Neuronal stem cell (in vitro differentiated cells): ENCODE data around the gene B4GALNT2.

ENCODE experiments used
- DNase-seq: peaks from one replicate; pipeline ENCODE4 v3.0.0-alpha.2; 2013; ENCODE audit warnings: low spot score
- H2AFZ ChIP-seq: one replicate; pipeline ENCODE4 v1.6.1; 2013; ENCODE audit warnings: mild to moderate bottlenecking, low read length, inconsistent platforms
- H2AK5ac ChIP-seq: 2 replicates; pipeline ENCODE4 v1.6.1; 2013; ENCODE audit warnings: low read depth, mild to moderate bottlenecking, inconsistent platforms, low read length, moderate library complexity, mixed read lengths
- H2BK120ac ChIP-seq: 2 replicates; pipeline ENCODE4 v1.6.1; 2013; ENCODE audit warnings: low read depth, mild to moderate bottlenecking, inconsistent platforms, low read length, moderate library complexity, mixed read lengths
- H2BK12ac ChIP-seq: one replicate; pipeline ENCODE4 v1.6.1; 2013; ENCODE audit warnings: low read length, inconsistent platforms
- H2BK15ac ChIP-seq: 2 replicates; pipeline ENCODE4 v1.6.1; 2013; ENCODE audit warnings: mild to moderate bottlenecking, low read length, inconsistent platforms, mixed read lengths
- H2BK5ac ChIP-seq: one replicate; pipeline ENCODE4 v1.6.1; 2013; ENCODE audit warnings: inconsistent platforms, mild to moderate bottlenecking, low read length, moderate library complexity
- H3K14ac ChIP-seq: one replicate; pipeline ENCODE4 v1.6.1; 2013; ENCODE audit warnings: low read length, inconsistent platforms
- H3K18ac ChIP-seq: 2 replicates; pipeline ENCODE4 v1.6.1; 2013; ENCODE audit warnings: low read length, inconsistent platforms
- H3K23ac ChIP-seq: 2 replicates; pipeline ENCODE4 v1.6.1; 2013; ENCODE audit warnings: low read depth, mild to moderate bottlenecking, mixed read lengths, low read length, inconsistent platforms; ENCODE audit not compliant: poor library complexity
- H3K27ac ChIP-seq: replicated peaks from 3 replicates; pipeline ENCODE4 v1.5.1; 2013; ENCODE audit warnings: low read length, inconsistent platforms
- H3K27me3 ChIP-seq, 3 experiments: 2 replicates each; pipeline ENCODE4 v1.6.1; 2013; ENCODE audit warnings: low read length in 3 of 3, mild to moderate bottlenecking in 2 of 3, inconsistent platforms in 1 of 3, low read depth in 1 of 3, mixed read lengths in 1 of 3, moderate library complexity in 1 of 3; ENCODE audit not compliant: control insufficient read depth in 3 of 3, insufficient read depth in 3 of 3
- H3K36me3 ChIP-seq, 2 donors: replicated peaks in 1 of 2; 2 replicates each; pipeline ENCODE4 v1.6.1; 2013; ENCODE audit warnings: low read length in 2 of 2; ENCODE audit not compliant: control insufficient read depth in 2 of 2, insufficient read depth in 2 of 2
- H3K4ac ChIP-seq: 2 replicates; pipeline ENCODE4 v1.6.1; 2013; ENCODE audit warnings: inconsistent platforms, mild to moderate bottlenecking, low read length, moderate library complexity
- H3K4me1 ChIP-seq, 2 donors: 1 replicate in 1 of 2; 2 replicates in 1 of 2; pipeline ENCODE4 v1.6.1; 2013; ENCODE audit warnings: low read length in 2 of 2, low read depth in 1 of 2; ENCODE audit not compliant: control insufficient read depth in 2 of 2, insufficient read depth in 1 of 2
- H3K4me2 ChIP-seq: one replicate; pipeline ENCODE4 v1.6.1; 2013; ENCODE audit warnings: mild to moderate bottlenecking, low read length, inconsistent platforms; ENCODE audit not compliant: insufficient read depth, poor library complexity, severe bottlenecking
- H3K4me3 ChIP-seq, 2 donors: 2 replicates each; pipeline ENCODE4 v1.5.1; 2013; ENCODE audit warnings: low read length in 2 of 2, mild to moderate bottlenecking in 2 of 2, inconsistent platforms in 1 of 2, moderate library complexity in 1 of 2
- H3K79me1 ChIP-seq: one replicate; pipeline ENCODE4 v1.6.1; 2013; ENCODE audit warnings: low read depth, mild to moderate bottlenecking, inconsistent platforms, low read length, moderate library complexity
- H3K9ac ChIP-seq: one replicate; pipeline ENCODE4 v1.6.1; 2013; ENCODE audit warnings: mild to moderate bottlenecking, low read depth, low read length, inconsistent platforms; ENCODE audit not compliant: poor library complexity
- H3K9me3 ChIP-seq, 2 donors: replicated peaks in 1 of 2; 2 replicates each; pipeline versions ENCODE3 to v1.6.1; 2013; ENCODE audit warnings: low read length in 2 of 2, mild to moderate bottlenecking in 2 of 2, inconsistent platforms in 1 of 2, low read depth in 1 of 2, mixed read lengths in 1 of 2, moderate library complexity in 1 of 2; ENCODE audit not compliant: control insufficient read depth in 2 of 2, insufficient read depth in 1 of 2
- H4K8ac ChIP-seq: one replicate; pipeline ENCODE4 v1.6.1; 2013; ENCODE audit warnings: low read depth, mild to moderate bottlenecking, inconsistent platforms, low read length, moderate library complexity
- H4K91ac ChIP-seq: one replicate; pipeline ENCODE4 v1.6.1; 2013; ENCODE audit warnings: low read length, low read depth, mild to moderate bottlenecking, inconsistent platforms; ENCODE audit not compliant: poor library complexity
- WGBS, 2 donors: extraction: QIAGEN DNeasy Blood & Tissue Kit; methylation state at CpG; one replicate each; pipeline ENCODE4 v1.1.7; 2013; ENCODE audit warnings: missing lambda C conversion rate in 2 of 2, mixed read lengths in 1 of 2; ENCODE audit not compliant: insufficient read length in 2 of 2, insufficient replicate concordance in 1 of 2; ENCODE audit errors: extremely low coverage in 2 of 2; 5-methylcytosine and 5-hydroxymethylcytosine counted together

Gene B4GALNT2

DNA sequence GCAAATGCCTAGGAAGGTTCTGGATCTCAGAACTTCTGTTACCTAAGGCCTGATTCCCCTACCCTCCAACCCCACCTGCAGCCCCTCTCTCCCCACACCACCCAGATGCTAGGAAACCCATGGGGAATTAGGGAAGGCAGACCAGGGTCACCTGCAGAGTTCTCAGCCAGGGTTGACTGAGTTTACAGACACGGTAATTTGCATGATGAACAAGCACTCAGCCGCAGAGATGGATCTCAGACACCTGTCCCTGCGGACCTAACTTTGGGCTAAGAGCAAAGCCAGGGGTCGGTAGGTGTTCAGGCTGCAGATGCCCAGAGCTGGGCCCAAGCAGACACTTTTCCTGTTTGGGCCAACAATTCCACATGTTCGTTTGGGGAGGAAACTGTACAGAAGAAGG lies 80.8 kb downstream of the B4GALNT2 start:
- no peak overlapping the region for H3K23ac ChIP-seq
- H3K27me3 ChIP-seq = peaks cover 0 to 44% (median 0%) of the 10 kb centered on the region in 3 experiments
- WGBS, 2 donors = no CpG with 5 or more reads among the region's 5 CpGs

DNA sequence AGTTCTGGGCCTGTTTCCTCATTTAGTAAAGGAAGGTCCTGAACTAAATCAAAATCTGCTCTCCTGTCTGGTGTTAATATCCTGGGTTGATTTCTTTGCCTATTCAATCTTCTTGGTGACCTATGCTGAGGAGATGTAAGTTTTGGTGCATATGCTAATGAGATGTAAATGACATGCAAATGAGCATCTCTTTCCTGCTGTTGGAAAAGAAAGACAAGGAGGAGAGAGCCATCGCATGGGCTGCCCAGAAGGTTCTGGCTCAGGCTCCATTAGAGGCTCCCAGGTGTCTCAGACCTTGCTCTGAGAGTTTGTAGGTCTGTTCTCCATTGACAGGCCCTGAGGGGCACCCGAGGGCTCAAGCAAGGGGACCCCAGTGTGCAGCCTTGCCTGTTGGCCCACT lies 81.3 kb downstream of the B4GALNT2 start:
- Histone ChIP-seq H3K4me3 (no peak overlapping the region), H2AFZ (no peak overlapping the region), H3K27ac (no peak overlapping the region), H2BK5ac (no peak overlapping the region), H2BK120ac (no peak overlapping the region), H3K18ac (no peak overlapping the region), H2BK12ac (no peak overlapping the region), H4K8ac (no peak overlapping the region), H2AK5ac (no peak overlapping the region), H3K9ac (no peak overlapping the region), H3K23ac (no peak overlapping the region), H4K91ac (no peak overlapping the region), H3K27me3 (peaks cover 0 to 41% (median 0%) of the 10 kb centered on the region in 3 experiments), H3K14ac (no peak overlapping the region), H3K79me1 (peaks cover 2% of the 10 kb centered on the region), H3K4me2 (no peak overlapping the region), H3K36me3 (no peaks in the 10 kb centered on the region), H3K9me3 (no peaks in the 10 kb centered on the region), H2BK15ac (no peak overlapping the region), H3K4me1 (peaks cover 0 to 13% of the 10 kb centered on the region in 2 donors), H3K4ac (no peak overlapping the region)
- no peak for DNase-seq
- no CpG with 5 or more reads among the region's 2 CpGs for WGBS, 2 donors

More for the DNA sequence above, 80.8 kb downstream of the B4GALNT2 start:
- H3K14ac ChIP-seq = peak overlapping the region; percentile 12
- no peak overlapping the region for H3K4me3 ChIP-seq
- DNase-seq = no peak
- H3K4me2 ChIP-seq = no peak overlapping the region
- H2AFZ ChIP-seq = no peak overlapping the region
- no peak overlapping the region for H4K91ac ChIP-seq
- no peak overlapping the region for H2BK15ac ChIP-seq
- H3K9me3 ChIP-seq = no peaks in the 10 kb centered on the region
- no peak overlapping the region for H2BK12ac ChIP-seq
- peaks cover 2% of the 10 kb centered on the region for H3K79me1 ChIP-seq
- no peak overlapping the region for H3K9ac ChIP-seq
- H3K18ac ChIP-seq = no peak overlapping the region
- H2AK5ac ChIP-seq = no peak overlapping the region
- peaks cover 0 to 13% of the 10 kb centered on the region in 2 donors for H3K4me1 ChIP-seq
- no peak overlapping the region for H2BK5ac ChIP-seq
- no peaks in the 10 kb centered on the region for H3K36me3 ChIP-seq
- H2BK120ac ChIP-seq = no peak overlapping the region
- no peak overlapping the region for H3K4ac ChIP-seq
- no peak overlapping the region for H3K27ac ChIP-seq
- H4K8ac ChIP-seq = no peak overlapping the region

DNA sequence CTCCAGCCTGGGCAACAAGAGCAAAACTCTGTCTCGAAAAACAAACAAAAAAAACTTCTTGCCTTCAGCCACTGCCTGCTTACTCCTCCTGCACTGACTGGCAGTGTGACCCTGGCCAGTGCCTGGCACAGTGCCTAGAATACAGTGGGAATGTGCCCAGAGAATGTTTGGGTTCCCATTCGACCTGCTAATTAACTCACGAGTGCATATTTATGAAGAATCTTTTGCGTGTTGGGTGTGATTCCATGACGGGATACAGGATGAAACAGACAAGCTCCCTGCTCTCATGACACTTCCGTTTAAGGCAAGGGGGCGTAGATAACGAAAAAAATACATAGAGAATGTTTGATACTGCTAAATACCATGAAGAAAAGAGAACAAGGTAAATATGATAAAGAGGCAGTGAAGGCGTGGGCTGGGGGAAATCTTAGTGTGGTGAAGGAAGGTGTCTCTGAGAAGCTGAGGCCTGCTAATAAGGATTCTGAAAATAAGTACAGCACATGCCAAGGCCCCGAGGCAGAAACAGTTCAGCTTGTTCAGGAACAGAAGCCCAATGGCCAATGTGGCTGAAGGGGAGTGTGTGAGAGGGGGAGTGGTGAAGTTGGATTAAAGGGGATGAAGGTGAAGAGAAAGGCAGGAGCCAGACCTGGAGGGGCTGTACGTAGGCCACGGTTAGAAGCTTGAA lies 82.2 kb downstream of the B4GALNT2 start:
- Histone ChIP-seq H2BK120ac (no peak overlapping the region), H3K14ac (no peak overlapping the region), H3K27ac (no peak overlapping the region), H2BK5ac (no peak overlapping the region), H3K27me3 (peaks cover 0 to 33% (median 0%) of the 10 kb centered on the region in 3 experiments), H3K4ac (no peak overlapping the region), H2BK15ac (no peak overlapping the region), H4K91ac (no peak overlapping the region), H2BK12ac (no peak overlapping the region), H3K18ac (no peak overlapping the region), H3K9ac (no peak overlapping the region), H3K23ac (no peak overlapping the region), H2AFZ (no peak overlapping the region), H3K4me3 (no peak overlapping the region), H3K9me3 (no peaks in the 10 kb centered on the region), H4K8ac (no peak overlapping the region), H2AK5ac (no peak overlapping the region), H3K36me3 (no peaks in the 10 kb centered on the region), H3K4me2 (no peak overlapping the region), H3K4me1 (peaks cover 0 to 12% of the 10 kb centered on the region in 2 donors), H3K79me1 (peaks cover 2% of the 10 kb centered on the region)
- WGBS, 2 donors = no CpG with 5 or more reads among the region's 12 CpGs
- DNase-seq = no peak

DNA sequence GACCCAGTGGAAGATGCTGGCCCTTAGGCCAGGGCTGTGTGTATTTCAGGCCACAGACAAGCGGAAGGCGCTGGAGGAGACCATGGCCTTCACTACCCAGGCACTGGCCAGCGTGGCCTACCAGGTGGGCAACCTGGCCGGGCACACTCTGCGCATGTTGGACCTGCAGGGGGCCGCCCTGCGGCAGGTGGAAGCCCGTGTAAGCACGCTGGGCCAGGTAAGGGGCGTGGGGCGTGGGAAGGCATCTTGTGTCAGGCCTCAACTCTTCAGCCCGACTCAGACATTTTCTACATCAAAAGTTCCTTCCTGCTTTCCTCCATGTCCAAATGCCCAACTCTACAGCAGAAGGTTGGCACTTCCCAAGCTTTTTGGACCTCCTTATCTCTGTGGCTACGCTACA lies 83.9 kb downstream of the B4GALNT2 start:
- Histone ChIP-seq H2BK15ac (peak overlapping the region; percentile 75), H3K27me3 (peaks cover 0 to 20% (median 0%) of the 10 kb centered on the region in 3 experiments), H4K91ac (no peak overlapping the region), H3K36me3 (no peaks in the 10 kb centered on the region), H2BK12ac (no peak overlapping the region), H2AFZ (no peak overlapping the region), H3K4ac (no peak overlapping the region), H3K18ac (peak overlapping the region; percentile 48), H4K8ac (no peak overlapping the region), H3K9ac (no peak overlapping the region), H3K14ac (peak overlapping the region; percentile 89), H3K4me3 (no peak overlapping the region), H3K9me3 (no peaks in the 10 kb centered on the region), H3K27ac (no peak overlapping the region), H3K79me1 (peaks cover 2% of the 10 kb centered on the region), H3K4me1 (no peaks in the 10 kb centered on the region), H3K4me2 (no peak overlapping the region), H2AK5ac (peak overlapping the region; percentile 46), H3K23ac (peak overlapping the region; percentile 93), H2BK5ac (no peak overlapping the region), H2BK120ac (no peak overlapping the region)
- WGBS, 2 donors = no CpG with 5 or more reads among the region's 13 CpGs
- no peak for DNase-seq
